ENCODE results near the gene MYO5B.

Gene MYO5B

DNA sequence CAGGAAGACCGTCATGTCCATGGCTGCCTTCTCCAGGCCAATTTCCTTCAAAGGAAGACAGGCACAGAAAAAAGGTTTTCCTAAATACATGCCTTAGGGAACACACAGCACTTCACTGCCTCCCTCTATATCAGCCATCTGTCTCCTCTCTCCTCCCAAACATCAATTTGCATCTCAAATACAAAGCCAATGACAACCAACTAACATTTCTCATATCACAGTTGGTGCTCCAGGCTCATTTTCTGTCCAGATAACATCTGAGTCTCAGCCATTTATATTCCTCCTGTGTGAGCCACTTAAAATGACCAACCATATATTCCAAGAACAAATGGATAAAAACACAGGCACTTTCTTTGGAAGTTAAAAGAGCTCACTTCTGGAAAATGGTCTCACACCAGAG is 319.2 kb downstream of the MYO5B start:
- H3K4me3 ChIP-seq (ENCODE audit: low read depth, low read length): no peak overlapping the region
- no peak for TF ChIP-seq CTCF (IDR thresholded peaks at IDR 0.05; ENCODE audit: control insufficient read depth, extremely low read depth, insufficient read depth)
- no peak for DNase-seq (ENCODE audit: low read depth)

GRCh38 chr18:49875155-49875554 is 319.8 kb downstream of the MYO5B start:
- no peak for DNase-seq (ENCODE audit: low read depth)
- TF ChIP-seq CTCF (IDR thresholded peaks at IDR 0.05; ENCODE audit: control insufficient read depth, extremely low read depth, insufficient read depth): no peak
- H3K4me3 ChIP-seq (ENCODE audit: low read depth, low read length): no peak overlapping the region

- no peak for TF ChIP-seq CTCF (IDR thresholded peaks at IDR 0.05; ENCODE audit: control insufficient read depth, extremely low read depth, insufficient read depth)
- no peak overlapping the region for H3K4me3 ChIP-seq (ENCODE audit: low read depth, low read length)
- no peak for DNase-seq (ENCODE audit: low read depth)
These were observed 320.7 kb downstream of the MYO5B start for GRCh38 chr18:49874238-49874637.

DNA sequence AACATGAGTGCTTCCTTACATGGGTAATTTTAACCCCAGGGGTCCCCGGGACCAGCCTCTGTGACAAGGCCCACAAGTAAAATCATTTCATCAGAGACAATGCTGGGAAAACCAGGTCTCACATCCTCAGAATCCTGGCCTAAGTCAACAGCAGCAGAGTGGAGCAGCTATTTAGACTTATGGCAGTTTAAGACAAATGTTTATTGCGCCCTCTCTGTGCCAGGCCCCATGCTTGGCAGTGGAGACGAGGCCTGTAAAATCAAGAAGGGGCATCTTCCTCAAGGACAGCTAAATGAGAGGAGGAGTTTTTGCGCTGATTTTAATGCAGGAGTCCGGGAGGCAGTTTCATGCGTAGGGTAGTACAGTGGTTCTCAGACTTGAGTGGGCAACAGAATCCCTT is 325.6 kb downstream of the MYO5B start:
- peak; percentile 84 for DNase-seq (ENCODE audit: low read depth)
- no peak for TF ChIP-seq CTCF (IDR thresholded peaks at IDR 0.05; ENCODE audit: control insufficient read depth, extremely low read depth, insufficient read depth)
- no peak overlapping the region for H3K4me3 ChIP-seq (ENCODE audit: low read depth, low read length)

DNA sequence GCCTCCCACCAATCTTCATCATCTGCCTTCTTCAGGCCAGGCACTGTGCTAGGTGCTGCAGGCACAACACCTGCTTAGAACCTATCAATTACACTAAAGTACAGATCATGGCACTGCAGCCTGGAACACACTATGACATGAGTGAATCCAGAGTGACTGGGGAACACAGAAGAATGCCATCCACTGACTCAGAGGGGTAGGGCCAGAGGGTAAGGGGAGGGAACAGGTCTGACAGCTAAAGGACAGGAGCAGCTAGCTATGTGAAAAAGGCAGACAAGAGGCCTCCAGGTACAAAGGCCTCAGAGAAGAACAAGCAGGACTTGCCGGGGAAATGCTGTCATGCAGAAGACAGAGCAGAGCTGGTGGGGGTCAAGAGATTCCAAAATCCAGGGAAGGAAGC is 328.3 kb downstream of the MYO5B start:
- no peak for DNase-seq (ENCODE audit: low read depth)
- TF ChIP-seq CTCF (IDR thresholded peaks at IDR 0.05; ENCODE audit: control insufficient read depth, extremely low read depth, insufficient read depth): no peak
- no peak overlapping the region for H3K4me3 ChIP-seq (ENCODE audit: low read depth, low read length)

DNA sequence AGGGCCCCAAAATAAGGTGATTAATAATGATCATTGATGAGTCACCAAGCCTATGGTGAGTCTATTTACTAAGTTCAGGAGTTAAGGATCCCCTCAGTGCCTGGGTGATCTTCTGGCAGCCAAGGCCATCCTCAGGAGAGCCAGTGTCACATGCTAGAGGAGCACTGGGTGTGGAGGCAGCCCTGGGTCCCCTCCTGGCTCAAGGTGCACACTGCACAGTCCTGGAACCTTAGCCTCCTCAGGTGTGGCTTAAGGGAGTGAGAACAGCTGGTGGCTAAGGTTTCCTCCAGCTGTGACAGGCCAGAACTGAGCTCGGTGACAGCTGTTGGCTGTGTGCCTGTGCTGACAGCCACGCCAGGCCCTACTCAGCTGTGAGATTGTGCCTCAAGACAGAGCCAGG is 329.5 kb downstream of the MYO5B start:
- H3K4me3 ChIP-seq (ENCODE audit: low read depth, low read length): no peak overlapping the region
- no peak for TF ChIP-seq CTCF (IDR thresholded peaks at IDR 0.05; ENCODE audit: control insufficient read depth, extremely low read depth, insufficient read depth)
- peak; percentile 13 for DNase-seq (ENCODE audit: low read depth)

GRCh38 chr18:49863769-49864621 is 331.0 kb downstream of the MYO5B start:
- no peak for DNase-seq (ENCODE audit: low read depth)
- no peak for TF ChIP-seq CTCF (IDR thresholded peaks at IDR 0.05; ENCODE audit: control insufficient read depth, extremely low read depth, insufficient read depth)
- H3K4me3 ChIP-seq (ENCODE audit: low read depth, low read length): no peak overlapping the region
